NCI-H2029 (cell line): ENCODE data around the gene SPRYD3.
"Not testable (repeated sequence)": the region's sequence is repeated elsewhere in the genome, so short reads cannot be mapped to it uniquely, and the experiment has no call there.

Experiments used
- DNase-seq: peaks from one replicate; lab custom pipeline; 2025; lab: John Stamatoyannopoulos, UW

The SPRYD3 gene

DNA sequence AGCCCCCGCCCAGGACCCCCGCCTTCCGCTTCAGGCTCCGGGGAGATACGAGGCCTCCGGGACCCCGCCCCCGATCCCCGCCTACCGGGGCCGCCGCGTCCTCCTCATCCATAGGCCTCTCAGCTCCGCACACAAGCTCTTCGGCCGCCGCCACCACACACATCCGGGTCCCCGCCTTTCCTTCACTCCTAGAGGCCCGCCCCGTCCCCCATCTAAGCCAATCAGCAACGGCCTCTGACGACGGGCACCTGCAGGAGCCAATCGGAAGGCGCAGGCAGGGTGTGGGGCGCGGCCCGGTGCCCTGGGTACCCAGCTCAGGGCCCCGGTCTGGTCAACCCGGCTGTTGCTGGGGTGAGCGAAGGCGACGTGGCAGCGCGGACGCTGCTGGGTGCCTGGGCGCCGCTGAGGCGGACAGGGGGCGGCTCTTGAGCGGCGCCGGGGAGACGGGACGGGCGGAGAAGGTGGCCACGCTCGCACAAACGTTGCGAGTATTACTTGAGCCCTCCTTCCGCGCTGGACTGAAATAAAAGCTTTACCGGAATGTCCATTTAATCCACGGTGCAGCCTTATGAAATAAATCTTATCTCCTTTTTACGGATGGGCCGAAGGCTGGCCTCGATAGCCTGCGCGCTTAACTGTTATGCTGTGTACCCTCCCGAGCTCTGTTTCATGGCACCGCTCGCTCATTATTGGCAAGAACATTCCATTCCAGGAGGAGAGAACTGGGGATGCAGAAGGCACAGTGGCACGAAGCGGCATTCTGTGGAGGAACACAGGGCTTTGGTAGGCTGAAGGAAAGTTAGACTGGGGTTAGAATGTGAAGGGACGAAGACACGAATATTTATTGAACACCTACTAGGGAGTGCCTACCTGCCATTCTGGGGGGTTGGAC lies at the start of gene SPRYD3:
Gene SPRYD3 (minus strand): TSS at position 165 of the 892 bp plus-strand sequence. CDS start 57 bp downstream, at position 108.
- peak; percentile 94 for DNase-seq

GRCh38 chr12:53127169-53127568 lies 48.0 kb upstream of the SPRYD3 start:
- DNase-seq = no peak

GRCh38 chr12:53124352-53124723 lies 45.1 kb upstream of the SPRYD3 start:
- no peak for DNase-seq

DNA sequence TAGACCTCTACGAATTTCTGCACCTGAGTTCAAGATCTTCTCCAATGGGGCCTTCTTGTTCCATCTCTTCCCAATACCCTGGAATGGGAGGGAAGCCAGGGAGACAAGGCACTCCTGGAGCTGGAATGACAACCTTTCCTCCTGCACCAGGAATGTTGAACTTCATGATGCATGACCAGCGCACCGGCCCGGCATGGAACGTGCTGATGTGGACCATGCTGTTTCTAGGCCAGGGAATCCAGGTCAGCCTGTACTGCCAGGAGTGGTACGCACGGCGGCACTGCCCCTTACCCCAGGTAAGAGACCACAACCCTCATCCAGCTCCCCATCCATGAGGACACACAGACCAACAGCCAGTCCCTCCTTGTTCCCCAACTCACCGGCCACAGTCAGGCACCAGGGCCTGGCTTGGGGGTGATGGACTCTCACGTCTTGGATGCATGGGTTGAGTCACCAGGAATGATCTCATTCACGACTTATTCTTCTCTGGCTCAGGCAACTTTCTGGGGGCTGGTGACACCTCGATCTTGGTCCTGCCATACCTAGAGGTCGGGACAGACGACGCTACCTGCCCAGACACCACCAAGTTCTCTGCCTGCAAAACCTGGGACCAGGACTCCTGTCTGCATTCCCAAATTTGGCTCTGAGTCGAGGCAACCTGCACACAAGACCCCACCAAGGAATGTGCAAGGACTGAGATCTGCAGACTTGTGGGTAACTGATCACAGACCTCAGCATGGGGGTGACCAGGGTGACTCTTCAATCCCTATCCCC lies 44.6 kb upstream of the SPRYD3 start:
- no peak for DNase-seq

GRCh38 chr12:53122961-53123468 lies 43.8 kb upstream of the SPRYD3 start:
- peak; percentile 42 for DNase-seq

- no peak for DNase-seq
Measured at GRCh38 chr12:53120685-53121525, 41.7 kb upstream of the SPRYD3 start.

DNA sequence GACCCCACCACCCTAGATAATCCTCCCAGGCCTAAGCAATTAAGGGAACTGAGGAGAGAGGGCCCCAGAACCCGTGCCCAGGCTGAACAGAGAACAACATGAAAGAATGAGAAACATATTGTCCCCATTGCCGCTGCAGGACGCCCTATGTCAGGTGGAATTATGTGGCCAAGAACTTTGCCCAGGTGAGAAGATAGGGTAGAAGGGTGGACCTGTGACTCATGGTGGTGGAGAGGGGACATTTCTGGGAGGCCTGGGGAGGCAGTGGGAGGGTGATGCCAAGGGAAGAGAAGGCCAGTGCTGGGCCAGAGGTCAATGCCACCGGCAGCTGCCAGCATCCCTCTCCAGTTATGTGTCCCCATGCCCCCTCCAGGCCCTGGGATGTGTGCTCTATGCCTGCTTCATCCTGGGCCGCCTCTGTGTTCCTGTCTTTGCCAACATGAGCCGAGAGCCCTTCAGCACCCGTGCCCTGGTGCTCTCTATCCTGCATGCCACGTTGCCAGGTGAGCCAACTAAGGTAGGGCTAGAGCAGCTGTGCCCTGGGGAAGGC lies 39.6 kb upstream of the SPRYD3 start:
- no peak for DNase-seq

- DNase-seq = no peak
Measured at GRCh38 chr12:53115891-53116648, 36.9 kb upstream of the SPRYD3 start.

DNA sequence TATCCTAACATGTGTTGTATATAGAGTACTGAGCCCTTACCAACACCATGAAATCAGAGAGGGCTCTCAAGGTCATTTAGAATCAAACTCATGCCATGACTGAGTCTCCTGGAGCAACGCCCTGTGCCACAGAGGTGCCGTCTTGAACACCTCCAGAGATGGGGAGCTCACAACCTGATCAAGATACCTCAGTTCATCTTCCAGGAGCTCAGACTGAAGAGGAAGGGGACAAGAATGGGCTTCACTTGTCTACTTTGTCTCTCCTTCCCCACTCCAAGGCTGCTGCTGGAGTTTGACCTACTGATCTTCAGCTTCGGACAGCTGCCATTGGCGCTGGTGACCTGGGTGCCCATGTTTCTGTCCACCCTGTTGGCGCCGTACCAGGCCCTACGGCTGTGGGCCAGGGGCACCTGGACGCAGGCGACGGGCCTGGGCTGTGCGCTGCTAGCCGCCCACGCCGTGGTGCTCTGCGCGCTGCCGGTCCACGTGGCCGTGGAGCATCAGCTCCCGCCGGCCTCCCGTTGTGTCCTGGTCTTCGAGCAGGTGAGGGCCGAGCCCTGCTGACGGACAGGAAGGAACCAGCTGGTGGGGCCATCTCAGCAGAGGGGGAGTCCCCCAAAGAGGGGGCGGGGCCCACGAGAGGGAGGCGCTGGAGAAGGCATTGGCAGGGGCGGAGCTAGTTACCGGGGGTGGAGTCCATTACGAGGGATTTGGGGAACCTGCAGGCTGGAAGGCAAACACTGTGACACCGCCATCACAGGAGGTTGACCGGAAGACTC lies 36.1 kb upstream of the SPRYD3 start:
- no peak for DNase-seq

DNA sequence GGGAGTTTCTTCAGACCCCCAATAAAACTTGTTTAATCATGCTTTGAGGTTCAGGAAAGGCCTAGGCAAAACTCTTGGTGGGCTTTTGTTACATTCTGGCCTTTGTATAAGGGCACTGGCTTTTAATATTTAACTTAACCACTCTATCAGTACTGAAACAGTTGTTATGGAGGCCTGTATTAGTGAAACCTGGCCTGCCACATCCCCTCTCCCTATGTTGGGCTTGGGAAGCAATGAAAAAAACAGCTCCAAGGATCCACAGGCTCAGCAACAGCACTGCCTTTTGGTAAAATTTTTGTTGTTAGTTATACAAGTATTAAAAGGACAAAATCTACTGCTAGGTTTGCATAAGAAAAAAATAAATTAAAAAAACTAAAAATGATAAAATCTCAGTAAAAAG lies 34.8 kb upstream of the SPRYD3 start:
- no peak for DNase-seq

DNA sequence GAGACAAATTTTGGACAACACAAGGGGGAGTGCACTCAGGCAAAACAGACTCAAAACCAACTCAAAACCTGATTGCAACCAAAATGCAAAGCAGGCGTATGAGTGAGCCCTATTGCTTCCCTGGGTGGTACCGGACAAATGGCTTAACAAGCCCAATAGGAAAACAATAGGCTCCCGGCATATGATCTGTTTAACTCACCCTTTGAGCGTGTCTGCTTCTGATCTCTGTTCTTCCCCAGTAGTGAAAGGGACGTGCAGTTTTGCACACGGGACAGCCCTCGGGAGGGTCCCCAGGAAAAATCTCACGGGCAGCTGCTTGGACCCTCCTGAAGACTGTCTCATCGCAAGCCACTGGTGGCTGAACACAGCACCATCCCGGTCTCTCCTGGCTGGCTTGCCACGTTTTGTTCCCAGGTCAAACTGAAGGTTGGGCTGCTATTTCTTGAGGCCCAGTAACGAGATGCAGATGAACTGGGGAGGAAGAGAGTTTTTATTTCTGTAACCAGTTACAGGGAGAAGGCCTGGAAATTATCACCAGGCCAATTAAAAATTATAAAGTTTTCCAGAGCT lies 34.0 kb upstream of the SPRYD3 start:
- DNase-seq = no peak

- not testable (repeated sequence) for DNase-seq
Measured at GRCh38 chr12:53112431-53112830, 33.2 kb upstream of the SPRYD3 start.

DNA sequence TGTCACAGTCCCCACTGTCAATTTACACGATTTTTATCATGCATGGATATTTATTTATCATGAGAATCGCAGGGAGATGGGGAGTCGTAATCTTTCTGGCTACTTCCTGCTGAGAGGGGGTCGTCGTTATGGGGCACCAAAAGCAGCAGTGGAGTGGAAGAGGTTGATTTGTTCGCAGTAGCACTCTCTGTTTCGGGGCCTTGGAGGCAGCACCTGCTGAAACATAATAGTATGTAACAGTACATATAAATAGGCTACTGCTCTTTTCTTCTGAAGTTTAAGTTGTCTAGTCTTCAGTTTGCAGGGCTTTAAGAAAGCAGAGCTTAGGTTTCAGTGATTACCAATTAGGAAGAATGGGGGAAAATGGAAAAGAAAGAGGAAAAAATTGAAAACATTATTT lies 27.9 kb upstream of the SPRYD3 start:
- no peak for DNase-seq

DNA sequence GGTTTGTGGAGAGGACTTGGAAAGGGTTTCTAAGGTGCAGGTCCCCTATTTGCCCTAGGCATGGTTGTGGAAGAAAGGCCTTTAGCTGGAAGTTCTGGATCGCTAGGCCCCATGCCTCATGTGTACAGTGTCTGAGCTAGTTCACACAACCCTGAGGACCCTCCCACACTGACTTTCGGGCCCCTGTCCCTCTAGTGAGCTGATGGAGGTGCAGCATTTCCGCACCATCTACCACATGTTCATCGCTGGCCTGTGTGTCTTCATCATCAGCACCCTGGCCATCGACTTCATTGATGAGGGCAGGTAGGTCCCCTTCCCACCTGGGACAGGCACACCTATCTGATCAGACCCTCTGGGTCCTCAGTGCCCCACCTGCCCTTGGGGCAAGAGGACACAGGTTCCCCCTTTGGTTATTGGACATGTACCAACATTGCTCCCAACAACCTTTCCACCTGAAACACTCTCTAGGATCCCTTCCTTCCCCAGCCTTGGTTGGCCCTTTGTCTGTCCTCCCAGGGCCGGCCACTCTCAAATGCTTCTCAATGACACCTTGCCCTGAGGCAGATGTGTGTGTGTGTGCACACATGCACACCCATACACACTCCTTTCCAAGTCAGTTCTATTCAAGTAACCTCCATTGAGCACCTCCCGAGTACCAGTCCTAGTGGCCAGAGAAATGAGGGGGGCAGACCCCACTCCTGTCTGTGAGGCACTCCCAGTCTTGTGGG lies 26.7 kb upstream of the SPRYD3 start:
- no peak for DNase-seq

GRCh38 chr12:53105256-53105655 lies 26.1 kb upstream of the SPRYD3 start:
- no peak for DNase-seq

DNA sequence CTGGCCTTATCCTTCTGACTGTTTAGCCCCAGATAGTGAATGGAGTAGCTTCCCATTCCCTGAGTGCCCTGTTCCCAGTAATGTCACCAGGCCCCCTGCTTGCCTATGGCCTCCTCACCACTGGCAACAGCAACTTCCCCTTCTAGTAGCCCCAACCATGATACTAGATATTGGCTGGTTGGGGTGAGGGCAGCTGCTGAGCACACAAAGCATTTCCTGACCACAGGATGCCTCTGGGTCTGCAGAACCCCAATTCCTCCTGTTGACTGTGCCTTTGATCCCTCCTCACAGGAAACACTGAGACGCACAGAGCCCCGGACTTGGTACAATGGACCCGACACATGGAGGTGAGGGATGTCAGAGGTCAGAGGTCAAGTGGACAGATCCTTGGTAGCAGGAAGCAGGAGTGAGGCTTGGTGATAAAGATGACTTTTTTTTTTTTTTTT lies 24.7 kb upstream of the SPRYD3 start:
- no peak for DNase-seq

GRCh38 chr12:53102883-53103807 lies 24.0 kb upstream of the SPRYD3 start, which contains the start of gene SOAT2:
Gene SOAT2 (plus strand): TSS chr12:53103486. CDS start chr12:53103578, 92 bp downstream.
- DNase-seq = no peak
